ENCODE data around the gene TBC1D22B.

DNA sequence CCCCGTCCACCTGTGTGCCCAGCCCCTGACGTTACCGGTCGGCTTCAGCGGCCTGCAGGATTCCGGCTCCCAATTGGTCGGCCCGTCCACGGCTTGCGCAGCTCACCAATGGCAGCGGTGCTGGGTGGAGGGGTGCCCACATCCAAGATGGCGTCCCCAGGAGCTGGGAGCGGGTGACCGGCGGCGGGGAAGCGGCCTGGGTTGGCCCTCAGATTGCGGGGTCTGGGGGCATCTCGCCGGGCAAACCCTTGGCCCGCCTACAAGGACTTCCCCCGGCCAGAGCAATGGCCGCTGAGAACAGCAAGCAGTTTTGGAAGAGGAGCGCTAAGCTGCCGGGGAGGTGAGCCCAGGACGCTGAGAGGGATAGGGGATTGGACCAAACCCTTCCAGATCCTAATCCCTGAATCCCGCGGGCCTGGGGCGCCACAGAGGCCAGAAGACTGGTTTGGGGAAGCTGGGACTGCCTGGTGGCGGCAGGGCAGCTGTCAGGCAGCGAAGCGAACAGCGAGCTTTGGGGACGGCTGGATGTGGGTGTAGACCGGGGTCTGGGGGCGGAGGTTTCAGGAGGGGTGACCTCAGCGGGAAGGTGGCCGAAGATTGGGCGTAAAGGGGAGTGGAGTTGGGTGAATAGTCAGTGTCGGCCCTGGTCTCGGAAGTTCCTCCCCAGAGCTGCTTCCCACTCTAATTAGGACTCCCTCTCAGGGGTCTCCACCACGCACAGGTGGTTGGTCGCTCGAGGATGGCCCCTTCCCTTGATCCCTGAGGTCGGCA, at the start of gene TBC1D22B, which contains the start of gene TMEM217:
- no peak for TF ChIP-seq ZNF121 (CRISPR knock-in tag; IDR thresholded peaks at IDR 0.05)
- TF ChIP-seq, protein P1, sequence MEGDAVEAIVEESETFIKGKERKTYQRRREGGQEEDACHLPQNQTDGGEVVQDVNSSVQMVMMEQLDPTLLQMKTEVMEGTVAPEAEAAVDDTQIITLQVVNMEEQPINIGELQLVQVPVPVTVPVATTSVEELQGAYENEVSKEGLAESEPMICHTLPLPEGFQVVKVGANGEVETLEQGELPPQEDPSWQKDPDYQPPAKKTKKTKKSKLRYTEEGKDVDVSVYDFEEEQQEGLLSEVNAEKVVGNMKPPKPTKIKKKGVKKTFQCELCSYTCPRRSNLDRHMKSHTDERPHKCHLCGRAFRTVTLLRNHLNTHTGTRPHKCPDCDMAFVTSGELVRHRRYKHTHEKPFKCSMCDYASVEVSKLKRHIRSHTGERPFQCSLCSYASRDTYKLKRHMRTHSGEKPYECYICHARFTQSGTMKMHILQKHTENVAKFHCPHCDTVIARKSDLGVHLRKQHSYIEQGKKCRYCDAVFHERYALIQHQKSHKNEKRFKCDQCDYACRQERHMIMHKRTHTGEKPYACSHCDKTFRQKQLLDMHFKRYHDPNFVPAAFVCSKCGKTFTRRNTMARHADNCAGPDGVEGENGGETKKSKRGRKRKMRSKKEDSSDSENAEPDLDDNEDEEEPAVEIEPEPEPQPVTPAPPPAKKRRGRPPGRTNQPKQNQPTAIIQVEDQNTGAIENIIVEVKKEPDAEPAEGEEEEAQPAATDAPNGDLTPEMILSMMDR (CRISPR knock-in tag; IDR thresholded peaks at IDR 0.05) = peak; percentile 18; the same call in 1 of the 2 replicates
- TF ChIP-seq, protein P2, sequence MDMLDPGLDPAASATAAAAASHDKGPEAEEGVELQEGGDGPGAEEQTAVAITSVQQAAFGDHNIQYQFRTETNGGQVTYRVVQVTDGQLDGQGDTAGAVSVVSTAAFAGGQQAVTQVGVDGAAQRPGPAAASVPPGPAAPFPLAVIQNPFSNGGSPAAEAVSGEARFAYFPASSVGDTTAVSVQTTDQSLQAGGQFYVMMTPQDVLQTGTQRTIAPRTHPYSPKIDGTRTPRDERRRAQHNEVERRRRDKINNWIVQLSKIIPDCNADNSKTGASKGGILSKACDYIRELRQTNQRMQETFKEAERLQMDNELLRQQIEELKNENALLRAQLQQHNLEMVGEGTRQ (IDR thresholded peaks at IDR 0.05; ENCODE audit: low read depth, low read length) = no peak
- TF ChIP-seq, protein P2 (CRISPR knock-in tag; IDR thresholded peaks at IDR 0.05; ENCODE audit: borderline replicate concordance) = no peak
- TF ChIP-seq, protein P3, sequence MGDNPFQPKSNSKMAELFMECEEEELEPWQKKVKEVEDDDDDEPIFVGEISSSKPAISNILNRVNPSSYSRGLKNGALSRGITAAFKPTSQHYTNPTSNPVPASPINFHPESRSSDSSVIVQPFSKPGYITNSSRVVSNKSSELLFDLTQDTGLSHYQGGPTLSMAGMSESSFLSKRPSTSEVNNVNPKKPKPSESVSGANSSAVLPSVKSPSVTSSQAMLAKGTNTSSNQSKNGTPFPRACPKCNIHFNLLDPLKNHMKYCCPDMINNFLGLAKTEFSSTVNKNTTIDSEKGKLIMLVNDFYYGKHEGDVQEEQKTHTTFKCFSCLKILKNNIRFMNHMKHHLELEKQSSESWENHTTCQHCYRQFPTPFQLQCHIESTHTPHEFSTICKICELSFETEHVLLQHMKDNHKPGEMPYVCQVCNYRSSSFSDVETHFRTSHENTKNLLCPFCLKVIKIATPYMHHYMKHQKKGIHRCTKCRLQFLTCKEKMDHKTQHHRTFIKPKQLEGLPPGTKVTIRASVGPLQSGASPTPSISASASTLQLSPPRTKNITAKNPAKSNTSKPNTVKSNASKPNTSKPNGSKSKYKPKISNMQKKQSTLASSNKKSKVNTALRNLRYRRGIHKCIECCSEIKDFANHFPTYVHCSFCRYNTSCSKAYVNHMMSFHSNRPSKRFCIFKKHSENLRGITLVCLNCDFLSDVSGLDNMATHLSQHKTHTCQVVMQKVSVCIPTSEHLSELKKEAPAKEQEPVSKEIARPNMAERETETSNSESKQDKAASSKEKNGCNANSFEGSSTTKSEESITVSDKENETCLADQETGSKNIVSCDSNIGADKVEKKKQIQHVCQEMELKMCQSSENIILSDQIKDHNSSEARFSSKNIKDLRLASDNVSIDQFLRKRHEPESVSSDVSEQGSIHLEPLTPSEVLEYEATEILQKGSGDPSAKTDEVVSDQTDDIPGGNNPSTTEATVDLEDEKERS (CRISPR knock-in tag; IDR thresholded peaks at IDR 0.05) = peak; percentile 98
- no peak for TF ChIP-seq REXO4 (CRISPR knock-in tag; IDR thresholded peaks at IDR 0.05; ENCODE audit: borderline replicate concordance)
- TF ChIP-seq, protein P4, sequence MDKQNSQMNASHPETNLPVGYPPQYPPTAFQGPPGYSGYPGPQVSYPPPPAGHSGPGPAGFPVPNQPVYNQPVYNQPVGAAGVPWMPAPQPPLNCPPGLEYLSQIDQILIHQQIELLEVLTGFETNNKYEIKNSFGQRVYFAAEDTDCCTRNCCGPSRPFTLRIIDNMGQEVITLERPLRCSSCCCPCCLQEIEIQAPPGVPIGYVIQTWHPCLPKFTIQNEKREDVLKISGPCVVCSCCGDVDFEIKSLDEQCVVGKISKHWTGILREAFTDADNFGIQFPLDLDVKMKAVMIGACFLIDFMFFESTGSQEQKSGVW (CRISPR knock-in tag; IDR thresholded peaks at IDR 0.05; ENCODE audit: borderline replicate concordance) = no peak
- peak; percentile 67; the same call in 1 of the 2 replicates for TF ChIP-seq FOXK1 (CRISPR knock-in tag; IDR thresholded peaks at IDR 0.05; ENCODE audit: borderline replicate concordance, low read depth)

Measured in HepG2 (cell line).